Ovary (tissue), 9 donors: ENCODE measurements around the gene SLC22A13. TPM values are rescaled to one million over a fixed set of nuclear protein-coding genes. Genes with fewer than 3 reads are reported as not detected.

Source experiments
- DNase-seq, 5 donors: peaks; one replicate each; pipeline ENCODE4 v3.0.0-alpha.2; 2019 to 2020
- H3K27ac ChIP-seq, 2 donors: fragments of 200-600 bp; one replicate each; pipeline versions ENCODE4 v1.5.1 to v1.8.0; 2019 to 2022
- H3K27me3 ChIP-seq: fragments of 200-600 bp; one replicate; pipeline ENCODE4 v1.8.0; 2022
- H3K36me3 ChIP-seq: fragments of 200-600 bp; sonication (generic); one replicate; pipeline ENCODE4 v1.5.1; 2019
- H3K4me1 ChIP-seq: one replicate; pipeline ENCODE4 v1.8.1; 2013; ENCODE audit warnings: mild to moderate bottlenecking, moderate library complexity; ENCODE audit not compliant: insufficient read depth
- H3K4me3 ChIP-seq: fragments of 200-600 bp; sonication (generic); one replicate; pipeline ENCODE4 v1.5.1; 2017
- H3K9me3 ChIP-seq, 2 donors: fragments of 200-600 bp in 1 of 2; sonication (generic) in 1 of 2; one replicate each; pipeline versions ENCODE4 v1.5.1 to v1.8.1; 2013 to 2019; ENCODE audit warnings: mild to moderate bottlenecking in 1 of 2, moderate library complexity in 1 of 2
- EP300 ChIP-seq: sonication (generic); formaldehyde crosslinking; IDR thresholded peaks from one replicate; pipeline ENCODE4 v1.6.1; 2017; ENCODE audit warnings: antibody characterized with exemption
- POLR2A ChIP-seq: fragments of 450-650 bp; IDR thresholded peaks from one replicate; pipeline ENCODE4 v1.6.1; 2017; ENCODE audit warnings: antibody characterized with exemption, mild to moderate bottlenecking, moderate library complexity
- WGBS, 3 donors: extraction: QIAGEN DNeasy Blood & Tissue Kit in 1 of 3; methylation state at CpG; one replicate each; pipeline versions ENCODE4 v1.1.5 to v1.1.7; 2013 to 2017; 5-methylcytosine and 5-hydroxymethylcytosine counted together
- intact Hi-C, 4 donors: fragments of 100-400 bp; cut with DNase I; formaldehyde crosslinking; loops; one replicate each; pipeline versions ENCODE4 v1.11.0 to v1.15.1; 2022 to 2023
- polyA plus RNA-seq, 2 donors: library from polyadenylated mRNA; stranded (reverse); fragments of 200-250 nt in 1 of 2; fragments of 350-450 nt in 1 of 2; fragmentation: Illumina TruSeq in 1 of 2; extraction: RNeasy Lipid Tissue Mini Kit (QIAGEN cat#74804) in 1 of 2; gene quantifications; one replicate each; pipeline ENCODE4 v1.2.3, GENCODE V29; 2013 to 2014
- total RNA-seq, 7 donors: library from RNA; depleted of rRNA in 2 of 7; stranded (reverse); fragments of >200 nt in 2 of 7; fragmentation: NEBNext Ultra II Directional in 3 of 7; extraction: Animal tissue kit (Norgen Biotek cat#: 25700) in 3 of 7; gene quantifications; one replicate each; pipeline versions ENCODE4 v1.1.0 to v1.2.4, GENCODE V29; 2016 to 2023
- TF ChIP-seq, protein P1 (sequence below), 3 donors: fragments of 450-650 bp in 2 of 3; fragments of 200-600 bp in 1 of 3; IDR thresholded peaks; one replicate each; pipeline versions ENCODE4 v1.5.1 to v1.8.0; 2016 to 2022; ENCODE audit warnings: antibody characterized with exemption in 3 of 3, mild to moderate bottlenecking in 1 of 3
- donor health status: DM: no; HTN: no; CAD: no; lungs with moderate emphysema.
- donor health status: DM: no; HTN: no; CAD: no.
- donor health status: Bipolar disorder and iron deficiency.
- donor health status: DM: yes; HTN: yes; CAD: no.
- donor health status: DM: no; HTN: no; CAD: no.
- donor health status: DM: yes; HTN: yes; CAD: no.

SLC22A13 gene
- total and polyA plus RNA-seq, 9 donors = 0.12 to 0.46 (median 0.18) TPM; not detected in 4

DNA sequence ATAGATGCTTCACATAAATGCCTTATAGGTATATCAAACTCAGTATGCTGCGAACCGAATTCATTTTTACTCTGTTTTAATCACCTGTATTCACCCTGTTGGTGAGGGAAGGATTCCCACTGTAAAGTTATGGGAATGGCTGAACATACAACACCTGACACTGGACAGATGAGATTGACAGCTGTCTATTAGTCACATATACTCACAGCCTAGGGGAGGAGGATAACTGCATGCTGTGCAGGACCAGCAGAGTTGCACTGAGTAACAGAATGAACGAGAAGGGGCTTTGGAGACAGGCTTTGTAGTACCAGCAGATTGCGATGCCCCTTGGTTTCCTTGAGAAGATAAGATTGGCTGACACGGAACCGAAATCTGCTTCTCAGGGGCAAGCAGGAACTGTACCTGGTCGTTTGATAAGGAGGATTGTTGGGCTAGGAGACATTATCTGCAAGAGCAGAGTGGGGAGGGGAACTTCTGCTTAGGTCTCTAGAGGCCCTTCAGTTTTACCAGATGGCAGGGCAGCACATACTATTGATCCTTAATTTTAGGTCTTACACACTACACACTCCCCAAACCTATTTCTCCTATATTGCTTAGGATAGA, 43.5 kb upstream of the SLC22A13 start:
- no peaks in the 10 kb centered on the region for H3K9me3 ChIP-seq
- H3K4me3 ChIP-seq = no peak overlapping the region
- no peaks in the 10 kb centered on the region for H3K27me3 ChIP-seq
- intact Hi-C loops = loop anchor here in 1 of 4 donors (2.0 kb wide), 1 partner anchor 15 kb away; no protein-coding TSS in a partner anchor
- WGBS, 3 donors = 79 to 88% (median 86%) methylated on average over 7 of the region's 7 CpGs
- H3K27ac ChIP-seq = no peak overlapping the region
- TF ChIP-seq EP300 = no peak
- TF ChIP-seq POLR2A = no peak
- TF ChIP-seq, protein P1, sequence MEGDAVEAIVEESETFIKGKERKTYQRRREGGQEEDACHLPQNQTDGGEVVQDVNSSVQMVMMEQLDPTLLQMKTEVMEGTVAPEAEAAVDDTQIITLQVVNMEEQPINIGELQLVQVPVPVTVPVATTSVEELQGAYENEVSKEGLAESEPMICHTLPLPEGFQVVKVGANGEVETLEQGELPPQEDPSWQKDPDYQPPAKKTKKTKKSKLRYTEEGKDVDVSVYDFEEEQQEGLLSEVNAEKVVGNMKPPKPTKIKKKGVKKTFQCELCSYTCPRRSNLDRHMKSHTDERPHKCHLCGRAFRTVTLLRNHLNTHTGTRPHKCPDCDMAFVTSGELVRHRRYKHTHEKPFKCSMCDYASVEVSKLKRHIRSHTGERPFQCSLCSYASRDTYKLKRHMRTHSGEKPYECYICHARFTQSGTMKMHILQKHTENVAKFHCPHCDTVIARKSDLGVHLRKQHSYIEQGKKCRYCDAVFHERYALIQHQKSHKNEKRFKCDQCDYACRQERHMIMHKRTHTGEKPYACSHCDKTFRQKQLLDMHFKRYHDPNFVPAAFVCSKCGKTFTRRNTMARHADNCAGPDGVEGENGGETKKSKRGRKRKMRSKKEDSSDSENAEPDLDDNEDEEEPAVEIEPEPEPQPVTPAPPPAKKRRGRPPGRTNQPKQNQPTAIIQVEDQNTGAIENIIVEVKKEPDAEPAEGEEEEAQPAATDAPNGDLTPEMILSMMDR (IDR thresholded peaks at IDR 0.05) = no peak
- H3K4me1 ChIP-seq = no peaks in the 10 kb centered on the region
- DNase-seq = no peak
- H3K36me3 ChIP-seq = no peaks in the 10 kb centered on the region

DNA sequence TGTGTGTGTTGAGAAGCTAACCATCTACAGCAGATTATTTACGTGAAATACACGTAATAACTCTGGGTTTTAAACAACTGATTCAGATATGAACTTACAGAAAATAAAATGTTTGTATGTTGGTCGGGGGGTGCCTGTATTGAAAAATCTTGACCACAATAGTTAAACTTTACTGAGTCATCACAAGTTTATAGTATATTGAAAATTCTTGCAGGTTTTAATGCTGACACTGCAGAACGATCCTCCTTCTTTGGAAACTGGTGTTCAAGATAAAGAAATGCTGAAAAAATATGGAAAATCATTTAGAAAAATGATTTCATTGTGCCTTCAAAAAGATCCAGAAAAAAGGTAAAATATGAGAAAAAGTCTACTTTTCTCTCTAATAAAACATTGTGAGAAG, 41.3 kb upstream of the SLC22A13 start:
- no peaks in the 10 kb centered on the region for H3K36me3 ChIP-seq
- intact Hi-C loops = no loop called here

DNA sequence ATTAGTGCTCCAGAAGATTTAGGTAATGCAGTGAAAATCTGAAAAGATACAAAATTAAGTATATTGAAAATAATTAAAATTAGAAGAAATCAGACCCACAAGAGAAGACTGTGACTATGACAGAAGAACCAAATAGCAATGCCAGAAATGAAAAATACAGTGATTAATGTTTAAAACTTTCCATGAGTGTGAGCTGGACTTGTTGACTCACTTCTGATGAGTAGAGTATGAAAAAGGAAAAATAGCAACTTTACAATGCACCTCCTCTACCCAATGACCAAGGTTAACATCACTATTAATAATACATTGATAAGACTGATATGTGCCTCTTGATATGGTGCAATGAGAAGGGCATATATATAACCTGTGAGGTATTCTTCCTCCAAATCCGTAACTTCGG, 39.3 kb upstream of the SLC22A13 start:
- H3K4me3 ChIP-seq = no peak overlapping the region
- intact Hi-C loops = no loop called here
- H3K4me1 ChIP-seq = no peaks in the 10 kb centered on the region
- DNase-seq = no peak
- no peak overlapping the region for H3K27ac ChIP-seq
- no peak for TF ChIP-seq EP300
- no peak for TF ChIP-seq POLR2A
- TF ChIP-seq, protein P1 (IDR thresholded peaks at IDR 0.05) = no peak
- H3K9me3 ChIP-seq = no peaks in the 10 kb centered on the region
- no peaks in the 10 kb centered on the region for H3K27me3 ChIP-seq
- WGBS, 3 donors = 93 to 98% (median 95%) methylated on average over 2 of the region's 2 CpGs
- no peaks in the 10 kb centered on the region for H3K36me3 ChIP-seq

More for the DNA sequence above, 41.3 kb upstream of the SLC22A13 start:
- Histone ChIP-seq H3K27me3 (no peaks in the 10 kb centered on the region), H3K4me1 (no peaks in the 10 kb centered on the region), H3K9me3 (no peaks in the 10 kb centered on the region), H3K27ac (no peak overlapping the region), H3K4me3 (no peak overlapping the region)
- no peak for DNase-seq
- 79 to 90% (median 86%) methylated on average over 4 of the region's 4 CpGs for WGBS, 3 donors
- TF ChIP-seq EP300 = no peak
- TF ChIP-seq POLR2A = no peak
- TF ChIP-seq, protein P1 (IDR thresholded peaks at IDR 0.05) = no peak

- Histone ChIP-seq H3K4me3 (no peak overlapping the region), H3K27me3 (no peaks in the 10 kb centered on the region), H3K36me3 (no peaks in the 10 kb centered on the region), H3K27ac (no peak overlapping the region), H3K9me3 (no peaks in the 10 kb centered on the region), H3K4me1 (no peaks in the 10 kb centered on the region)
- WGBS, 3 donors = 62 to 71% (median 70%) methylated on average over 2 of the region's 2 CpGs
- DNase-seq = no peak
- intact Hi-C loops = no loop called here
- TF ChIP-seq POLR2A = no peak
- TF ChIP-seq, protein P1 (IDR thresholded peaks at IDR 0.05) = no peak
- no peak for TF ChIP-seq EP300
These were observed 37.6 kb upstream of the SLC22A13 start for GRCh38 chr3:38227989-38228388.
